ENCODE measurements around the gene QRFP.

The QRFP gene

GRCh38 chr9:130901498-130902203, 5.0 kb upstream of the QRFP start:
- no peak for DNase-seq (ENCODE audit: extremely low read depth, low read depth)
- no peak for TF ChIP-seq CTCF (IDR thresholded peaks at IDR 0.05; ENCODE audit: low read depth, low read length, missing control alignments)
- no peak overlapping the region for H3K4me3 ChIP-seq (replicated peaks; ENCODE audit: low read depth, low read length)

GRCh38 chr9:130900701-130901497, 4.3 kb upstream of the QRFP start:
- no peak for DNase-seq (ENCODE audit: extremely low read depth, low read depth)
- no peak for TF ChIP-seq CTCF (IDR thresholded peaks at IDR 0.05; ENCODE audit: low read depth, low read length, missing control alignments)
- H3K4me3 ChIP-seq (replicated peaks; ENCODE audit: low read depth, low read length) = no peak overlapping the region

GRCh38 chr9:130899051-130899748, 2.6 kb upstream of the QRFP start:
- no peak overlapping the region for H3K4me3 ChIP-seq (replicated peaks; ENCODE audit: low read depth, low read length)
- no peak for TF ChIP-seq CTCF (IDR thresholded peaks at IDR 0.05; ENCODE audit: low read depth, low read length, missing control alignments)
- DNase-seq (ENCODE audit: extremely low read depth, low read depth) = no peak

- DNase-seq (ENCODE audit: extremely low read depth, low read depth) = no peak
- TF ChIP-seq CTCF (IDR thresholded peaks at IDR 0.05; ENCODE audit: low read depth, low read length, missing control alignments) = no peak
- H3K4me3 ChIP-seq (replicated peaks; ENCODE audit: low read depth, low read length) = no peak overlapping the region
These were observed 1.9 kb upstream of the QRFP start for GRCh38 chr9:130898552-130898852.

GRCh38 chr9:130897848-130898551, 1.4 kb upstream of the QRFP start:
- no peak overlapping the region for H3K4me3 ChIP-seq (replicated peaks; ENCODE audit: low read depth, low read length)
- no peak for DNase-seq (ENCODE audit: extremely low read depth, low read depth)
- TF ChIP-seq CTCF (IDR thresholded peaks at IDR 0.05; ENCODE audit: low read depth, low read length, missing control alignments) = no peak

- DNase-seq (ENCODE audit: extremely low read depth, low read depth) = no peak
- no peak for TF ChIP-seq CTCF (IDR thresholded peaks at IDR 0.05; ENCODE audit: low read depth, low read length, missing control alignments)
- no peak overlapping the region for H3K4me3 ChIP-seq (replicated peaks; ENCODE audit: low read depth, low read length)
These were observed 616 bp upstream of the QRFP start for GRCh38 chr9:130897105-130897751.
